Tongue (tissue), 2 donors: Measurements from ENCODE around the gene MAP3K1. TPM values are rescaled to one million over a fixed set of nuclear protein-coding genes. Genes with fewer than 3 reads are reported as not detected.
A peak's percentile ranks its signal among the peaks of the same experiment; 100 is the strongest.

Experiments used
- DNase-seq: peaks from one replicate; pipeline ENCODE4 v3.0.0-alpha.2; 2015
- total RNA-seq: library from RNA; depleted of rRNA; stranded (reverse); fragments of >200 nt; gene quantifications from one replicate; pipeline ENCODE4 v1.2.3, GENCODE V29; 2014

The MAP3K1 gene
- total RNA-seq, 1 donor from 2014 or later, result 36.5 TPM

- peak; percentile 99 for DNase-seq
Observed at GRCh38 chr5:56909294-56910209, 94.2 kb downstream of the MAP3K1 start, which contains the start of gene SETD9. TSS of gene SETD9 (plus strand) at chr5:56909596. CDS start at chr5:56909646, 50 bp downstream.

- no peak for DNase-seq
Observed at GRCh38 chr5:56910210-56910965, 95.0 kb downstream of the MAP3K1 start.

DNA sequence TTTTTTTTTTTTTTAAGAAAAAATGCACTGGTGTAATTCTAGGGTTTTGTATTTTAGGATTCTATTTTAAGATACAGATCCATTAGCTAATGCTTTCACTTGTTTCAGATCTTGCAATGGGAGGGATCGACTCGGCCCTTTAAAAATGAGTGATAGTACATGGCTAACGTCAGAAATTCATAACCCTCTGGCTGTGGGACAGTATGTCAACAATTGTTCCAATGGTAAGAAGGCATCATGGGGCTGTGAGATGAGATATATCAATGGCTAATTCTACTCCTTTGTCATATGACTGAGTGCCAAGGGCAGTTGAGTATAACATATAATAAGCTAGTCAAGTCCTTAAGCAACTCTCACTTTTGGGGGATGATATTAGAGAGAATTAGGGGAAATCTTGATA is 98.4 kb downstream of the MAP3K1 start:
- no peak for DNase-seq

DNA sequence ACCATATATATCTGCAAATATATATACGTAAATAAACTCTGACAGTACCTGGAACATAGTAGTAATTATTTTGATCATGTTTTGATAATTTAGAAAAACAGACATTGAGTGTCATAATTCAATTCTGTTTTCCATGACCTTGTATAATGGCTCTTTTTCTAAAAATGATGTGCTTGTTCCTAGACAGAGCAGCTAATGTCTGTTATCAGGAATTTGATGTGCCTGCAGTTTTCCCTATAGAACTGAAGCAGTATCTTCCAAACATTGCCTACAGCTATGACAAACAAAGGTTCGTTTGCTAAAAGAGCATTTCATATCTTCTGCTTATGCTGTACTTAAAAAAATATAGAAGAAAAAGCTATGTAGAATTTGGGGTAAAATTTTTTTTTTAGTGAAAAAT is 99.3 kb downstream of the MAP3K1 start:
- DNase-seq, result no peak

- DNase-seq, result no peak
Observed at GRCh38 chr5:56917534-56917933, 102.2 kb downstream of the MAP3K1 start.

GRCh38 chr5:56918054-56918453 is 102.7 kb downstream of the MAP3K1 start:
- DNase-seq, result no peak

GRCh38 chr5:56919942-56920662 is 104.8 kb downstream of the MAP3K1 start:
- DNase-seq, result no peak

DNA sequence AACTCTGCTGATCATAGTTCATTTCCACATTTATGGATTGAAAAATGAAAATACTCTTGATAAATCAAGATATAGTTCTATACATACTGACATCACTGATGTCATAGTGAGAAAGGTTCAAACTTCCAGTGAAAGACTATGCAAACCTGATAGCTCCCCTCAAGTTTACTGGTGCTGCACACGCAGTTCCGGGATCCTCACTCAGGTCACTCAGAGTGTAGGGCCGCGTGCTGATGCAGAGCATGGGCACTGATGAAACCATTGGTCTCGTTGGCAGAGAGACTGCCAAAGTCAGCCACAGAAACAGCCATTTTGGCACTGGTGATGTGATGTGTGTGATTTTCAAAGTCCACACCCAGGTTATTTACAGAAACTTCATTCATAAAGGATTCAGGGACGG is 107.6 kb downstream of the MAP3K1 start:
- DNase-seq, result no peak

DNA sequence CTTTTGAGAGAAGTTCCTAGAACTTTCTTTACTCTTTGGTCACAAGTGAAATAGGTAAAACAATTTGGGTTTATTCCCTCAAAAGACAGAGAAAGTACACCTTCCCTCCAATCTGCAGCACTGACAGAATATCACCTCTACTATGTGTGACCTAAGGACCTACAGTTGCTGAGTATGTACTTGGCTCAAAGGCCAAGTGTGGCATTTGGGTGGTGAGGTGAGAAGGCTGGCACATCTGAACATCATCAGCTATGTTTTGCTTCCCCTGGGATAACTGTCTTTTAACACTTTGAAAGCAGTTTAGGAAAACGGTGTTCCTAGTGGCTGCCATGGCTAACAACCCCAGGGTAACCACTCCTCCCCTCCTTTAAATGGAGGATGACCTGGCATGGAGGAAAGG is 119.0 kb downstream of the MAP3K1 start:
- DNase-seq, result no peak

GRCh38 chr5:56938858-56939257 is 123.5 kb downstream of the MAP3K1 start:
- no peak for DNase-seq

DNA sequence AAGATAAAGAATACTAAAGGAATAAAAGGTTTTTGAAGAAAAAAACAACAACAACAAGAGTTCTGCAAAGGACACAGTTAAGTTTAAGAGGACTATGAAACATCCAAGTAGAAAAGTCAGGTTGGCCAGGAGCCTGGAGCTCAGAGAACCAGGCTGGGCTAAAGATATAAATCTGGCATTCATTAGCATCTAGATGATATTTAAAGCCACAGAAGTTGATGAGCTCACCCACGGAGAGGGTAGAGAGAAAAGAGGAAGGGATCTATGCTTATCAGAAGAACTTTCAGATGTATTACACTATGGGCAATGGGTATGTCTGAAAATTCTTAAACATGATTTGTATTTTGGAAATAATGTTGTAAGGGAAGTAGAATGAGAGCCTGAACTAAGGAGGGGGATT is 126.6 kb downstream of the MAP3K1 start:
- DNase-seq, result no peak

Other genes starting within 250 kb of the MAP3K1 start
- gene SETD9, start 94.0 kb downstream of the MAP3K1 start, total RNA-seq, result 4.8 TPM
- 31.0 TPM for gene MIER3, start 136.6 kb downstream of the MAP3K1 start, total RNA-seq